B cell (primary cell): ENCODE measurements around the gene CALML6. TPM values are rescaled to one million over a fixed set of nuclear protein-coding genes. Genes with fewer than 3 reads are reported as not detected.
A peak's percentile ranks its signal among the peaks of the same experiment; 100 is the strongest.

Experiments used
- ATAC-seq: fragments of 200-7000 bp; cut with Tn5 transposase; one replicate; pipeline ENCODE4 v1.10.0; 2021; ENCODE audit warnings: low read depth, mild to moderate bottlenecking, moderate number of reproducible peaks, moderate library complexity
- CTCF ChIA-PET: fragments of 350-600 bp; sonication (Branson Sonifier 250); formaldehyde crosslinking; loops from one replicate; lab custom pipeline; 2021; ENCODE audit warnings: antibody characterized with exemption, inconsistent platforms; lab: Charles Lee
- POLR2A ChIA-PET: fragments of 350-600 bp; sonication (Branson Sonifier 250); formaldehyde crosslinking; loops from one replicate; lab custom pipeline; 2021; ENCODE audit warnings: antibody characterized with exemption; lab: Charles Lee
- DNase-seq: peaks from one replicate; pipeline ENCODE4 v3.0.0; 2013
- H2AFZ ChIP-seq: 2 replicates; pipeline ENCODE4 v1.6.1; 2012; ENCODE audit warnings: mild to moderate bottlenecking, low read depth, low read length; ENCODE audit not compliant: insufficient read depth, poor library complexity, severe bottlenecking
- H3K27ac ChIP-seq, 2 donors: 1 replicate in 1 of 2; 2 replicates in 1 of 2; pipeline ENCODE4 v1.5.1; 2012 to 2013; ENCODE audit warnings: low read length in 2 of 2, mild to moderate bottlenecking in 2 of 2, moderate library complexity in 1 of 2
- H3K27me3 ChIP-seq, 4 experiments: fragments of 200-600 bp in 1 of 4; sonication (generic) in 1 of 4; replicated peaks in 1 of 4; 1 replicate in 2 of 4; 2 replicates in 2 of 4; pipeline versions ENCODE4 v1.6.1 to v1.7.0; 2013 to 2016; ENCODE audit warnings: low read length in 3 of 4, mild to moderate bottlenecking in 2 of 4, mixed read lengths in 1 of 4, moderate library complexity in 1 of 4; ENCODE audit not compliant: insufficient read depth in 4 of 4, control insufficient read depth in 3 of 4; ENCODE audit errors: control extremely low read depth in 1 of 4
- H3K36me3 ChIP-seq, 2 experiments: replicated peaks in 1 of 2; 1 replicate in 1 of 2; 2 replicates in 1 of 2; pipeline versions ENCODE4 v1.6.1 to v1.7.1; 2013; ENCODE audit warnings: low read length in 1 of 2; ENCODE audit not compliant: insufficient read depth in 2 of 2, control insufficient read depth in 1 of 2; ENCODE audit errors: control extremely low read depth in 1 of 2, extremely low read depth in 1 of 2
- H3K4me1 ChIP-seq, 2 donors: fragments of 200-600 bp in 1 of 2; sonication (generic) in 1 of 2; 1 replicate in 1 of 2; 2 replicates in 1 of 2; pipeline versions ENCODE4 v1.5.1 to v1.6.1; 2013 to 2017; ENCODE audit warnings: low read length in 2 of 2; ENCODE audit not compliant: control insufficient read depth in 2 of 2, insufficient read depth in 2 of 2
- H3K4me2 ChIP-seq: replicated peaks from 2 replicates; pipeline ENCODE3; 2012; ENCODE audit warnings: mild to moderate bottlenecking, low read depth, low read length; ENCODE audit not compliant: poor library complexity, severe bottlenecking
- H3K4me3 ChIP-seq, 5 experiments: fragments of 200-600 bp in 1 of 5; sonication (generic) in 1 of 5; 1 replicate in 3 of 5; 2 replicates in 2 of 5; pipeline versions ENCODE4 v1.5.1 to v1.7.0; 2011 to 2016; ENCODE audit warnings: low read length in 4 of 5, mild to moderate bottlenecking in 4 of 5, low read depth in 2 of 5, control low read depth in 1 of 5, moderate library complexity in 1 of 5; ENCODE audit not compliant: insufficient read depth in 1 of 5; ENCODE audit errors: control extremely low read depth in 1 of 5, extremely low read depth in 1 of 5
- H3K79me2 ChIP-seq: fragments of 200-600 bp; sonication (generic); one replicate; pipeline ENCODE4 v1.6.0; 2016; ENCODE audit warnings: low read length; ENCODE audit not compliant: control insufficient read depth, insufficient read depth
- H3K9ac ChIP-seq: fragments of 200-600 bp; sonication (generic); 2 replicates; pipeline ENCODE4 v1.6.1; 2017; ENCODE audit warnings: mild to moderate bottlenecking, low read length, moderate library complexity
- H3K9me3 ChIP-seq, 3 donors: one replicate each; pipeline versions ENCODE4 v1.6.1 to v1.7.1; 2013; ENCODE audit warnings: low read length in 2 of 3; ENCODE audit not compliant: control insufficient read depth in 2 of 3, insufficient read depth in 1 of 3; ENCODE audit errors: control extremely low read depth in 1 of 3
- H4K20me1 ChIP-seq: 2 replicates; pipeline ENCODE4 v1.6.0; 2012; ENCODE audit warnings: mild to moderate bottlenecking, low read length; ENCODE audit not compliant: insufficient read depth, control insufficient read depth, poor library complexity, severe bottlenecking
- H3K27ac Mint-ChIP-seq: one replicate; pipeline ENCODE4 v1.8.0; 2021; ENCODE audit warnings: mixed read lengths
- H3K27me3 Mint-ChIP-seq: one replicate; pipeline ENCODE4 v1.8.0; 2021; ENCODE audit warnings: mixed read lengths
- H3K4me1 Mint-ChIP-seq: one replicate; pipeline ENCODE4 v1.8.0; 2021; ENCODE audit warnings: mixed read lengths
- H3K4me3 Mint-ChIP-seq: one replicate; pipeline ENCODE4 v1.8.0; 2021; ENCODE audit warnings: mixed read lengths
- H3K9me3 Mint-ChIP-seq: one replicate; pipeline ENCODE4 v1.8.0; 2022; ENCODE audit warnings: mixed read lengths; ENCODE audit not compliant: insufficient read depth
- CTCF ChIP-seq: fragments of 200-600 bp; IDR thresholded peaks from one replicate; pipeline ENCODE4 v1.8.0; 2022; ENCODE audit warnings: antibody characterized with exemption, mild to moderate bottlenecking
- EZH2 ChIP-seq: IDR thresholded peaks from 2 replicates; pipeline ENCODE4 v1.6.1; 2012; ENCODE audit warnings: borderline replicate concordance, low read depth, mild to moderate bottlenecking, moderate library complexity, low read length; ENCODE audit not compliant: insufficient read depth, poor library complexity, severe bottlenecking
- WGBS: methylation state at CpG from one replicate; pipeline ENCODE4 v1.1.5; 2013; ENCODE audit warnings: missing lambda C conversion rate; ENCODE audit not compliant: insufficient coverage; 5-methylcytosine and 5-hydroxymethylcytosine counted together
- intact Hi-C: fragments of 100-400 bp; cut with micrococcal nuclease; formaldehyde crosslinking; loops from one replicate; pipeline ENCODE4 v1.10.0; 2022
- polyA plus RNA-seq: library from polyadenylated mRNA; depleted of rRNA; stranded (reverse); fragments of >200 nt; gene quantifications from 2 replicates; pipeline ENCODE4 v1.2.3, GENCODE V29; 2012
- total RNA-seq, 2 donors: library from RNA; stranded (reverse); fragments of 120-200 nt in 1 of 2; gene quantifications; 1 replicate in 1 of 2; 2 replicates in 1 of 2; pipeline versions ENCODE4 v1.2.3 to v1.2.4, GENCODE V29; 2013 to 2022

Gene CALML6
- total and polyA plus RNA-seq, 2 donors (not counting 1 experiment from before 2014, with no cell fraction given): 0.64 to 2.0 TPM

- peak overlapping the region; percentile 65 for H3K9ac ChIP-seq
These were observed 5.0 kb upstream of the CALML6 start for GRCh38 chr1:1910033-1910465.

More at GRCh38 chr1:1910033-1910465, 5.0 kb upstream of the CALML6 start:
- peaks cover 23 to 34% of the 10 kb centered on the region in 2 donors for H3K4me1 ChIP-seq
- Mint-ChIP-seq H3K4me3 (peak overlapping the region; percentile 84), H3K4me1 (peaks cover 23% of the 10 kb centered on the region), H3K27ac (no peak overlapping the region), H3K27me3 (peaks cover 4% of the 10 kb centered on the region), H3K9me3 (no peaks in the 10 kb centered on the region)
- peak overlapping the region; percentile 45 to 83 for H3K27ac ChIP-seq
- ChIA-PET POLR2A (interaction anchor here (0.7 to 1.9 kb wide), 3 partner anchors 49 to 1954 kb away, joined by 3 to 24 read pairs (median 4); partner anchors contain the start of gene NADK), CTCF (interaction anchor here (0.5 to 6.3 kb wide), 12 partner anchors 8 to 511 kb away, joined by 3 to 67 read pairs (median 6); partner anchors contain the start of genes CCNL2, NADK and TMEM52)
- H3K9me3 ChIP-seq: peaks cover 0 to 8% (median 0%) of the 10 kb centered on the region in 3 donors
- no peak for DNase-seq
- H3K4me2 ChIP-seq: peak overlapping the region; percentile 74
- H2AFZ ChIP-seq: no peak overlapping the region
- no peaks in the 10 kb centered on the region for H3K36me3 ChIP-seq
- ATAC-seq: no peak
- H3K27me3 ChIP-seq: no peaks in the 10 kb centered on the region
- H3K79me2 ChIP-seq: peaks cover 26% of the 10 kb centered on the region
- peak overlapping the region in 1 of 5 experiments; percentile 55 for H3K4me3 ChIP-seq
- no peak for TF ChIP-seq CTCF
- TF ChIP-seq EZH2: no peak
- no peaks in the 10 kb centered on the region for H4K20me1 ChIP-seq
- WGBS: 80% methylated on average over 1 of the region's 6 CpGs
- intact Hi-C loops: no loop called here
